KOPT-K1 (cell line): Measurements from ENCODE around the gene RNF38.
"Not testable (repeated sequence)": the region's sequence is repeated elsewhere in the genome, so short reads cannot be mapped to it uniquely, and the experiment has no call there.

ENCODE experiments used
- H3K27ac ChIP-seq: fragments of 200-600 bp; sonication (generic); 2 replicates; pipeline ENCODE4 v1.5.1; 2016; ENCODE audit warnings: antibody characterized with exemption, mild to moderate bottlenecking, low read depth, low read length; ENCODE audit not compliant: poor library complexity, severe bottlenecking
- H3K36me3 ChIP-seq: fragments of 200-600 bp; sonication (generic); 2 replicates; pipeline ENCODE4 v1.5.1; 2017; ENCODE audit warnings: antibody characterized with exemption, mild to moderate bottlenecking, low read length, moderate library complexity; ENCODE audit not compliant: insufficient read depth
- H3K9me3 ChIP-seq: fragments of 200-600 bp; sonication (generic); 2 replicates; pipeline ENCODE4 v1.5.1; 2017; ENCODE audit warnings: antibody characterized with exemption, low read length, mild to moderate bottlenecking; ENCODE audit not compliant: insufficient read depth, poor library complexity, severe bottlenecking

Gene RNF38

GRCh38 chr9:36389590-36389989 lies 10.5 kb downstream of the RNF38 start:
- Histone ChIP-seq H3K9me3 (no peaks in the 10 kb centered on the region), H3K27ac (no peak overlapping the region), H3K36me3 (peaks cover 79% of the 10 kb centered on the region)

GRCh38 chr9:36386396-36386965 lies 13.6 kb downstream of the RNF38 start:
- not testable (repeated sequence) for H3K9me3 ChIP-seq, H3K27ac ChIP-seq
- peaks cover 65% of the 10 kb centered on the region for H3K36me3 ChIP-seq

GRCh38 chr9:36382484-36382883 lies 17.6 kb downstream of the RNF38 start:
- Histone ChIP-seq H3K27ac (no peak overlapping the region), H3K9me3 (no peaks in the 10 kb centered on the region), H3K36me3 (peaks cover 38% of the 10 kb centered on the region)

- Histone ChIP-seq H3K9me3 (no peaks in the 10 kb centered on the region), H3K36me3 (peaks cover 93% of the 10 kb centered on the region), H3K27ac (no peak overlapping the region)
Observed at GRCh38 chr9:36364577-36364976, 35.5 kb downstream of the RNF38 start.

GRCh38 chr9:36363448-36363847 lies 36.6 kb downstream of the RNF38 start:
- Histone ChIP-seq H3K36me3 (peaks cover 92% of the 10 kb centered on the region), H3K27ac (no peak overlapping the region)

GRCh38 chr9:36358486-36358885 lies 41.6 kb downstream of the RNF38 start:
- peaks cover 88% of the 10 kb centered on the region for H3K36me3 ChIP-seq
- H3K27ac ChIP-seq = no peak overlapping the region
- H3K9me3 ChIP-seq = no peaks in the 10 kb centered on the region

More at GRCh38 chr9:36363448-36363847, 36.6 kb downstream of the RNF38 start:
- no peaks in the 10 kb centered on the region for H3K9me3 ChIP-seq

- peaks cover 87% of the 10 kb centered on the region for H3K36me3 ChIP-seq
- H3K27ac ChIP-seq = no peak overlapping the region
- no peaks in the 10 kb centered on the region for H3K9me3 ChIP-seq
Observed at GRCh38 chr9:36357639-36358038, 42.4 kb downstream of the RNF38 start.

- no peaks in the 10 kb centered on the region for H3K9me3 ChIP-seq
- peaks cover 100% of the 10 kb centered on the region for H3K36me3 ChIP-seq
- H3K27ac ChIP-seq = no peak overlapping the region
Observed at GRCh38 chr9:36346569-36346968, 53.5 kb downstream of the RNF38 start.

- Histone ChIP-seq H3K36me3 (peaks cover 100% of the 10 kb centered on the region), H3K27ac (no peak overlapping the region), H3K9me3 (no peaks in the 10 kb centered on the region)
Observed at GRCh38 chr9:36345103-36345846, 54.8 kb downstream of the RNF38 start.

- Histone ChIP-seq H3K9me3 (no peaks in the 10 kb centered on the region), H3K27ac (no peak overlapping the region), H3K36me3 (peaks cover 100% of the 10 kb centered on the region)
Observed at GRCh38 chr9:36341936-36342577, 58.0 kb downstream of the RNF38 start.

- H3K27ac ChIP-seq = no peak overlapping the region
- no peaks in the 10 kb centered on the region for H3K9me3 ChIP-seq
- H3K36me3 ChIP-seq = peaks cover 91% of the 10 kb centered on the region
Observed at GRCh38 chr9:36337865-36338264, 62.2 kb downstream of the RNF38 start.

GRCh38 chr9:36337002-36337401 lies 63.1 kb downstream of the RNF38 start:
- H3K9me3 ChIP-seq = no peaks in the 10 kb centered on the region
- peaks cover 82% of the 10 kb centered on the region for H3K36me3 ChIP-seq
- H3K27ac ChIP-seq = no peak overlapping the region

GRCh38 chr9:36336131-36336907 lies 63.8 kb downstream of the RNF38 start:
- Histone ChIP-seq H3K36me3 (peaks cover 75% of the 10 kb centered on the region), H3K27ac (no peak overlapping the region), H3K9me3 (no peaks in the 10 kb centered on the region)

GRCh38 chr9:36332006-36332405 lies 68.1 kb downstream of the RNF38 start:
- H3K27ac ChIP-seq = no peak overlapping the region
- H3K36me3 ChIP-seq = peaks cover 32% of the 10 kb centered on the region
- no peaks in the 10 kb centered on the region for H3K9me3 ChIP-seq

- Histone ChIP-seq H3K9me3 (no peaks in the 10 kb centered on the region), H3K36me3 (peaks cover 2% of the 10 kb centered on the region; the same call in 1 of the 2 replicates), H3K27ac (no peak overlapping the region)
Observed at GRCh38 chr9:36328798-36329411, 71.2 kb downstream of the RNF38 start.
